PC-3 (cell line): ENCODE measurements around the gene RDM1. TPM values are rescaled to one million over a fixed set of nuclear protein-coding genes. Genes with fewer than 3 reads are reported as not detected.

Experiments
- ATAC-seq: fragments of 200-7000 bp; cut with Tn5 transposase; 2 replicates; pipeline ENCODE4 v1.9.1; 2020; ENCODE audit warnings: mild to moderate bottlenecking, moderate library complexity
- BruUV-seq: library from RNA; stranded (reverse); fragments of 400-500 nt; replicated peaks from 2 replicates; lab custom pipeline; 2021; lab: Mats Ljungman, UMichigan
- CTCF ChIA-PET: fragments of 300-600 bp; sonication (Branson Sonifier 250); formaldehyde crosslinking; loops from one replicate; lab custom pipeline; 2022; ENCODE audit warnings: antibody characterized with exemption; lab: Charles Lee
- POLR2A ChIA-PET: fragments of 300-600 bp; sonication (Branson Sonifier 250); formaldehyde crosslinking; loops from one replicate; lab custom pipeline; 2022; ENCODE audit warnings: antibody characterized with exemption; ENCODE audit not compliant: unreplicated experiment; lab: Charles Lee
- DNase-seq: peaks from one replicate; pipeline ENCODE4 v3.0.0-alpha.2; 2015
- H2AFZ ChIP-seq: fragments of 300-600 bp; sonication (generic); 2 replicates; pipeline ENCODE4 v1.6.0; 2016; ENCODE audit warnings: antibody characterized with exemption, low read length
- H3F3A ChIP-seq: fragments of 300-600 bp; sonication (generic); one replicate; pipeline ENCODE4 v1.6.0; 2017; ENCODE audit warnings: antibody characterized with exemption, low read length, control low read depth, mild to moderate bottlenecking; ENCODE audit not compliant: unreplicated experiment
- H3K27ac ChIP-seq: fragments of 300-600 bp; sonication (generic); 2 replicates; pipeline ENCODE4 v1.5.1; 2016; ENCODE audit warnings: mild to moderate bottlenecking, low read length
- H3K27me3 ChIP-seq: fragments of 300-600 bp; sonication (generic); 2 replicates; pipeline ENCODE4 v1.6.1; 2016; ENCODE audit warnings: low read length, mixed read lengths
- H3K36me3 ChIP-seq: fragments of 300-600 bp; sonication (generic); 2 replicates; pipeline ENCODE4 v1.6.1; 2016; ENCODE audit warnings: low read depth, mixed run types, low read length, mixed read lengths
- H3K4me1 ChIP-seq: fragments of 300-600 bp; sonication (generic); 2 replicates; pipeline ENCODE4 v1.5.1; 2016; ENCODE audit warnings: low read length; ENCODE audit not compliant: insufficient read depth
- H3K4me2 ChIP-seq: fragments of 300-600 bp; sonication (generic); 2 replicates; pipeline ENCODE4 v1.6.0; 2016; ENCODE audit warnings: low read length
- H3K4me3 ChIP-seq: fragments of 300-600 bp; sonication (generic); 2 replicates; pipeline ENCODE4 v1.5.1; 2016; ENCODE audit warnings: mild to moderate bottlenecking, low read length, mixed read lengths
- H3K79me2 ChIP-seq: fragments of 300-600 bp; sonication (generic); 2 replicates; pipeline ENCODE4 v1.6.1; 2017; ENCODE audit warnings: low read length, mixed read lengths
- H3K9ac ChIP-seq: fragments of 300-600 bp; sonication (generic); 2 replicates; pipeline ENCODE4 v1.6.0; 2016; ENCODE audit warnings: mild to moderate bottlenecking, low read length
- H3K9me2 ChIP-seq: fragments of 300-600 bp; sonication (generic); replicated peaks from 2 replicates; pipeline ENCODE4 v1.6.1; 2016; ENCODE audit warnings: mixed run types, low read length, mixed read lengths
- H3K9me3 ChIP-seq: fragments of 300-600 bp; sonication (generic); 2 replicates; pipeline ENCODE4 v1.6.1; 2016; ENCODE audit warnings: low read length, mixed read lengths
- H4K20me1 ChIP-seq: fragments of 300-600 bp; sonication (generic); 2 replicates; pipeline ENCODE4 v1.6.1; 2016; ENCODE audit warnings: low read length, mixed read lengths
- CTCF ChIP-seq: fragments of 300-600 bp; sonication (generic); conservative IDR thresholded peaks from 2 replicates; pipeline ENCODE4 v1.5.1; 2017; ENCODE audit warnings: antibody characterized with exemption, low read depth, mild to moderate bottlenecking, low read length
- EZH2 ChIP-seq: fragments of 300-600 bp; sonication (generic); IDR thresholded peaks from one replicate; pipeline ENCODE4 v1.6.1; 2017; ENCODE audit warnings: antibody characterized with exemption, mild to moderate bottlenecking, low read length; ENCODE audit not compliant: unreplicated experiment
- EZH2phosphoT487 ChIP-seq: fragments of 300-600 bp; sonication (generic); IDR thresholded peaks from 2 replicates; pipeline ENCODE4 v1.6.1; 2018; ENCODE audit warnings: mild to moderate bottlenecking, antibody characterized with exemption, low read length, borderline replicate concordance
- intact Hi-C: fragments of 100-400 bp; cut with micrococcal nuclease; formaldehyde crosslinking; loops from 2 replicates; pipeline ENCODE4 v1.9.0; 2023
- total RNA-seq: library from RNA; depleted of rRNA; stranded (reverse); fragments of >200 nt; gene quantifications from 2 replicates; pipeline ENCODE4 v1.2.3, GENCODE V29; 2014

RDM1 gene
- total RNA-seq, 1 experiment from 2014 or later, result 2.0 TPM

- Histone ChIP-seq H3K27ac (no peak overlapping the region), H3K9me3 (no peaks in the 10 kb centered on the region), H3K9me2 (no peaks in the 10 kb centered on the region), H3K4me1 (no peaks in the 10 kb centered on the region), H3K36me3 (no peaks in the 10 kb centered on the region), H3F3A (no peaks in the 10 kb centered on the region), H3K9ac (no peak overlapping the region), H4K20me1 (no peaks in the 10 kb centered on the region), H3K4me2 (no peak overlapping the region), H3K27me3 (peaks cover 24% of the 10 kb centered on the region), H2AFZ (no peak overlapping the region), H3K4me3 (no peak overlapping the region), H3K79me2 (no peaks in the 10 kb centered on the region)
- intact Hi-C loops, result no loop called here
- POLR2A ChIA-PET, result no interaction called here
- TF ChIP-seq EZH2 (no peak), EZH2phosphoT487 (no peak), CTCF (no peak)
- no TSS peak for BruUV-seq
- no peak for ATAC-seq
- DNase-seq, result no peak
- CTCF ChIA-PET, result no interaction called here
Observed at GRCh38 chr17:35963663-35964062, 33.1 kb upstream of the RDM1 start.

GRCh38 chr17:35953720-35954119 is 23.1 kb upstream of the RDM1 start:
- Histone ChIP-seq H3K9ac (no peak overlapping the region), H3F3A (no peaks in the 10 kb centered on the region), H3K79me2 (no peaks in the 10 kb centered on the region), H3K27me3 (peaks cover 24% of the 10 kb centered on the region), H3K9me2 (no peaks in the 10 kb centered on the region), H3K4me3 (no peak overlapping the region), H3K4me1 (no peaks in the 10 kb centered on the region), H2AFZ (no peak overlapping the region), H4K20me1 (no peaks in the 10 kb centered on the region), H3K36me3 (no peaks in the 10 kb centered on the region), H3K27ac (no peak overlapping the region), H3K9me3 (no peaks in the 10 kb centered on the region), H3K4me2 (no peak overlapping the region)
- DNase-seq (no peak), ATAC-seq (no peak)
- intact Hi-C loops, result no loop called here
- no TSS peak for BruUV-seq
- ChIA-PET CTCF (no interaction called here), POLR2A (no interaction called here)
- no peak for TF ChIP-seq EZH2phosphoT487
- no peak for TF ChIP-seq EZH2

- ATAC-seq, result no peak
- H3K9ac ChIP-seq, result no peak overlapping the region
Observed at GRCh38 chr17:35949401-35949800, 18.8 kb upstream of the RDM1 start.

More at GRCh38 chr17:35949401-35949800, 18.8 kb upstream of the RDM1 start:
- ChIA-PET CTCF (interaction anchor here (0.7 kb wide), 1 partner anchor 162 kb away, joined by 8 read pairs; no protein-coding TSS in a partner anchor), POLR2A (no interaction called here)
- no peak for DNase-seq
- Histone ChIP-seq H4K20me1 (no peaks in the 10 kb centered on the region), H3F3A (no peaks in the 10 kb centered on the region), H3K27ac (no peak overlapping the region), H3K4me1 (no peaks in the 10 kb centered on the region), H3K79me2 (no peaks in the 10 kb centered on the region), H3K27me3 (peaks cover 17% of the 10 kb centered on the region; the same call in 1 of the 2 replicates), H3K36me3 (no peaks in the 10 kb centered on the region), H3K4me2 (no peak overlapping the region), H3K9me2 (no peaks in the 10 kb centered on the region), H3K4me3 (no peak overlapping the region), H3K9me3 (no peaks in the 10 kb centered on the region), H2AFZ (no peak overlapping the region)
- TF ChIP-seq CTCF, result no peak
- no peak for TF ChIP-seq EZH2phosphoT487
- no peak for TF ChIP-seq EZH2
- no TSS peak for BruUV-seq
- intact Hi-C loops, result no loop called here
